ENCODE measurements around the gene GAS2L1.
"Not testable (repeated sequence)": the region's sequence is repeated elsewhere in the genome, so short reads cannot be mapped to it uniquely, and the experiment has no call there.

GAS2L1 gene

GRCh38 chr22:29343313-29343805 lies 36.9 kb downstream of the GAS2L1 start:
- DNase-seq: no peak

- no peak for DNase-seq
These were observed 37.7 kb downstream of the GAS2L1 start for GRCh38 chr22:29344137-29344536.

DNA sequence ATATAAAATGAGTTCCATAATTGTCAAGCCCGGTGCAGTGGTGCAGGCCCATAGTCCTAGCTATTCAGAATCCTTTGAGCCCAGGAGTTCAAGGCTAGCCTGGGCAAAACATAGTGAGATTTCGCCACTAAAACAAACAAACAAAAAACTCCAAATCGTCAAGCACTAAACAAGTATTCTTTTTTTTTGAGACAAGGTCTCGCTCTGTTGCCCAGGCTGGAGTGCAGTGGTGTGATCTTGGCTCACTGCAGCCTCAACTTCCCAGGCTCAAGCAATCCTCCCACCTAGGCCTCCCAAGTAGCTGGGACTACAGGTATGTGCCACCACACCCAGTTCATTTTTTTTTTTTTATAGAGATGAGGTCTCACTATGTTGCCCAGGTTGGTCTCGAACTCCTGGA lies 38.4 kb downstream of the GAS2L1 start:
- DNase-seq: not testable (repeated sequence)

- no peak for DNase-seq
These were observed 39.5 kb downstream of the GAS2L1 start for GRCh38 chr22:29345932-29346331.

- DNase-seq: no peak
These were observed 40.2 kb downstream of the GAS2L1 start for GRCh38 chr22:29346659-29347058.

- no peak for DNase-seq
These were observed 41.6 kb downstream of the GAS2L1 start for GRCh38 chr22:29348041-29348440.

GRCh38 chr22:29348956-29349355 lies 42.5 kb downstream of the GAS2L1 start:
- DNase-seq: no peak

- no peak for DNase-seq
These were observed 44.6 kb downstream of the GAS2L1 start for GRCh38 chr22:29351042-29351441.

DNA sequence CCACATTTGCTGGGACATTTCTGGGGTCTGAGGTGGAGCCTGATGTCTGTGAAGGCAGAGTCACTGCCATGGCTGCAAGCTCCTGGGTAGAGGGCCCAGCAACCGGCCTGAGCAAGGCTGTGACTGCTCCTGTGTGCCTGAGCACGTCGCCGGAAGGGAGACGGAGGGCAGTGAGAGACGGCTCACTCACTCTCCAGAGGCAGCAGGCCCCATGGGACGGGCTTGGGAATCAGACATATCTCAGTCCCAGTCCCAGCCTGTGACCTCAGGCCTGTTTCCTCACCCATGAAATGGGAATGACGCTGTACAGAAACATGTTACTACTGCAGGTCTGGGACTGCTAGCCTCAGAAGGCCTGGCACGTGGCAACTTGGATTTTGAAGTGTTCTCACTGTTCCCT lies 45.4 kb downstream of the GAS2L1 start:
- DNase-seq: no peak

DNA sequence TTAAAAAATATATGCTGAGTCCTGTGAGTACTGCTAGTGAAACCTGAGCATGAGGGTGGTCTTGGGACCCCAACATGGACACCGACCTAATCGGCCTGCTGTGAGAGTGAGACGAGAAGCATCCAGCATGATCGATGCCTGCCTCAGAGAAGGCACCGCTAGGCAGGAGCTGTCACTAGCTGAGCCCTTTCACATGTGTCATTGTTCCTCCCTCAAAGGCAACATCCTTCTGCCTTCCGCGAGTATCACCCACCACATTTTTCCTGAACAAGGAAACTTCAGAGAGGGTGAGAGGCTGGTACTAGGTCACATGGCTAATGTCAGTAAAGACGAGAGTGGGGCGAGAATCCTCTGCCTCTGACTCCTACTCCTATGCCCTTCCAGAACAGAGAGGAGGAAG lies 46.3 kb downstream of the GAS2L1 start:
- DNase-seq: no peak

DNA sequence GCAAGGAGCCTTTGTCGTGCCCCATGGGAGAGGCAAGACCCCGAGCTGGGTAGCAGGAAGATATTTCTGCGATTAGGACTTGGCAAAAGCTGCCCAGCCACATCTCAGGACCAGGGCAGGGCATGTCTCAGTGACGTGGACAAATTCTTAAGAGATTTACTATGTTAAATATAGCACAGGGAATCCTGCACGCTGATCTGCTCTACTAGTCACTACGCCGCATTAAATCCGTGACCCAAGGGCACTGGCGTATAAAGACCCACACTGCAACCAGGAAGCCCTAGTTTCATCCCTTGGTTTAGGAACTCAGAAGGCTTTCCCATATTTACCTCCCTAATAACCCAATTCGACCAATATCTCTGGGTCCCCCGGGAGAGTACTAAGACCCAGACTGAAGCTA lies 46.8 kb downstream of the GAS2L1 start:
- DNase-seq: no peak

- DNase-seq: no peak
These were observed 47.4 kb downstream of the GAS2L1 start for GRCh38 chr22:29353860-29354259.

GRCh38 chr22:29357193-29357890 lies 50.9 kb downstream of the GAS2L1 start:
- DNase-seq: not testable (repeated sequence)

DNA sequence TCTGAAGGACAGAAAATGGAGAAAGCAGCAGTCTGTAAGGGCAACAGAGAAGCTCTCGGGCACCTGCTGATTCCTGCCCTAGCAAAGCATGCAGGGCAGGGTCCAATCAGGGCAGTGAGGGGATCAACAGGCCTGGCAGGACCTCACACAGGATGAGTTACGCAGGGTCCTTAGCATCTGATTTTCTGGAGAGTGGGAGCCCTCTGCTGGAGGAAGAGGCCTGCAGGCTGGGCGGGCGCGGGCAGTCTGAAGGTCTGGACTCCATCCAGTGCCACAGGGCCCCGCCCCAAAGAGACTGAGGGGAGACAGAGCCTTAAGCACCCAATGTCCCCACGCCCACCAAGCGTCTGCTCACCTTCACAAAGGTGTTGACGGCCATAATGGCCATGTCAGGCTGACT lies 53.0 kb downstream of the GAS2L1 start:
- DNase-seq: no peak

Measured in inflammatory macrophage (primary cell).